ENCODE data around the gene NFIA.
A peak's percentile ranks its signal among the peaks of the same experiment; 100 is the strongest.

The NFIA gene

DNA sequence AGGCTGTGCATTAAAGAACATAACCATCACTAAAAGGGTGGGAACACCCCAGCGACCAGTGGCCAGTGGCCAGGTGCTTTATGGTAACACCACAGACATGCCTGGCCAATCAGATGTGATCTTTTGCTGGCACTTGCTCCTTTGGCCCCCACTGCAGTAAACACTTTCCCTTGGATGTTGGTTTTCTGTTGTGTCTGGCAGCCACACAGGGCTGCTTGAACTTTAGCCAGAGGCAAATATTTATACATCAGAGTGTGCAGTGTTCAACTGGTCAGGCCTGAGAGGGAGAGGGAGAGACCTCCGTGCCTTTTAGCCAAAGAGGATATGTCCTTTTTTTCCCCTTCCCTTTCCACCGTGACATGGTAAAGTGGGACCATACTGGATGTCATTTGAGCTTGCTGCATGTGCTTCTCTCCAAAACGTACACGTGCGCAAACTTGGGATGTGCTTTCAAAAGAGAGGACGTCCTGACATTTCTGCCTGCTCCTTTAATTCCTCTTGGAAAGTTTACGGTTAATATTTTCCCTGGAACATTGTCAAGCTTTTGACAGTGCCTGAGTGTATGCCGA lies 101.2 kb downstream of the NFIA start:
- no peak for DNase-seq (ENCODE audit: low spot score)

DNA sequence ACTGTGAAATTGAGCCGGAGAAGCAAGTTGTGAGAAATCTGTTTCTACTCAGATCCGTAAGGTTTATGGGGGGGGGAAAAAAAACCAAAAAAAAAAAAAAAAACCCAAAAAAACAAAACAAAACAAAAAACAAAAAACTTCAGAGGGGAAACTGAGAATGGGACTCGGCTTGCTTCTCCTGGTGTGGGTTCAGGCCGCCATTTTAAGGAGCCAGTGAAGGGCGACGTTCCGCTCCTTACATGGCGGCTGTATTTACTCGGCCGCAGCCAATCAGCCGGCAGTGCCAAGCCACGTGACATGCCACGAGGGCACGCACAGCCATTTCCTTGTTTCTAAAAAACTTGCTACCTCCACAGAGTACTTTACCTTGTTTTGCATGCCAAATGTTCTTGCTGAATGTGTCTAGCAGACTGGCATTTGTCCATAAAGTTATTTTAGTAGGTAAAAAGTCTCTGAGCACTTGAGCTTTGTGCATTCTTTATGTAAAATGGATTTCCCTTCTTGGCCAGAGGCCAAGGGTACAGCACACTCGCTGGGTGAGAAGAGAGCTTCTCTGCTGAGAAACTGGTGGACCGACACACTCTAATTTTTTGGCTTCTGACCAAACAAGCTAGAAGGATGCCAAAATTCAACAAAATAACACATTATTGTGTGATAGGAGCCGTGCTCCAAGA lies 101.8 kb downstream of the NFIA start:
- no peak for DNase-seq (ENCODE audit: low spot score)

DNA sequence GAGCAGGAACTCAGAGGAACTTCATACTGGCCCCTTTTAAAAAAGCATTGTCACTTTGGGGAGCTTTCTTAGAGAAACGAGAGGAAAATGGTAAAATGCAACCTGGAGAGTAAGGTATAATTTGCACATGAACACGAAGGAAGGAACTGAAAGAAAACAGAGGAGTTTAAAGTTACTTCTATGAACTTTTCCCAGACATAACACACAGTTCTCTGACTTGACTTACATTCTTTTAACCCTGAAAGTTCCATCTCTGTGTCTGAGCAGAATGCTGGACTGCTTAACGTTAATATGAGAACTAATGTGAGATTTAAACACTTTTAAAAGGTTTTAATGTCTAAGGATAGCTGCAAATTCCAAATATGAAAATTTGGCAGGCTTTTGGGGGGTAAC lies 102.3 kb downstream of the NFIA start:
- no peak for DNase-seq (ENCODE audit: low spot score)

DNA sequence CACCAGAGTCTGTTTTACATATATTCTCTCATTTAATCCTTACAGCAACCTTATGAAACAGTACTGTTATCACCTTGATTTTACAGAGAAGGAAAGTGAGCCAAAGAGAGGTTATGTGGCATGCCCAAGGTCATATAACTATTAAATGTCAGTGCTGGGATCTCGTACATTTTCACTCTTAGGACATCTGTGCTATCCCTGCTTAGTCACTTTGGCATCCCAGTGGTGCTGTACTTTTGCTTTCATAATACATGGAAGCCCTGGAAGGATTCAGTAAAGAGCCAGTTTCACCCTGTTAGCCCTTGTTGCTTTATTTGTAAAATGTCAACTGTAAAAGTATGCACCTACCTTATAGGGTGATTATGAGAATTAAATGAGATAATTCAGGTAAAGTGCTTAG lies 104.4 kb downstream of the NFIA start:
- no peak for DNase-seq (ENCODE audit: low spot score)

DNA sequence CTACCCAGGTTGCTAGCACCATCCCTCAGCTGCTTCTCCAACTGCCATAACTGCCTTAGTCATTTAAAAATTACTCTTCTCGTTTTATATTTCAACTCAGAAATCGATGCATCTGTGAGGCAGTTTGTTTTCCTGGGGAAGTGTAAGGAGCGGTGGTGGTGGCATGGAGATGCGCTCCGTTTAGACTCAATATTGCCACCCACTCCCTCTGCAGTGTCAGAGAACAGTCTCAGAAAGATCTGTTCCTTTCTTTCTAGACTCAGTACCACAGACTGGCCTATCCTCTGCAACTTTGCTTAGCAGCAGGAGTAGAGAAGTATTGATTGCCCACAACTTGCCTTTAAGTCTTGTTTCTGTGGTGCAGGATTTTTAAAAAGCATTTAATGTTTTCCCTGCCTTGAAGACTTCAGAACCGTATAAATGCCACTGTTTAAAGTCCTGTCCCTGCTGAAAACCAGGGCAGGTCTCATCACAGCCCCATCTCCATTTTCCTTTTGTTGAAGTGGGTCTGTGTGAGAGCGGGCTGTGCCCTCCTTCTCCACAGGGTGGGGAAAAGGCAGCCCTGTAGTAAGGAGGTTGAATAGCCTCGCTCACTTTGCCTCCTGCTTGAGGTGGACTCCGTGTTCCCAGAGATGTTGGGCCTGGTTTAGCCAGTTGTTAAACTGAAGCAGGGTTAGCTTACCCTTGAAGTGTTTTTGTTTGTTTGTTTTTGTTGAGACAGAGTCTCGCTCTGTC lies 105.2 kb downstream of the NFIA start:
- DNase-seq (ENCODE audit: low spot score): no peak

DNA sequence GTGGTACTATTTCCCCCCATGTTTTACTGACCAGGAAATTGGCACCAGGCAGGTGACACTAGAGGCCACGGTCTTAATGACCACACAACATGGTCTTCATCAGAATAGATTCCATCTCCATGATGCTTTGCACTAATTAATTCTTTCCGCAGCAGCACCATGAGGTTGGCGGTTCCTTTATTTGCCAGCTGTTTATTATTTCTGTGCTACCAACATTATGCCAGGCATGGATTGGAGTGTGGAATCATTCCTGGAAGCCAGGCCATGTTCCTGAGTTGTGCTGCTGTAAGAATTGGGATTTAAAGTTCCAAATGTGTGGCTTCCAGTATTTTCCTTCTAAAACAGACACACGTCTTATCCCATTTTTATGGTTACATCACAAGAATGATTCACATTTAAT lies 107.8 kb downstream of the NFIA start:
- no peak for DNase-seq (ENCODE audit: low spot score)

DNA sequence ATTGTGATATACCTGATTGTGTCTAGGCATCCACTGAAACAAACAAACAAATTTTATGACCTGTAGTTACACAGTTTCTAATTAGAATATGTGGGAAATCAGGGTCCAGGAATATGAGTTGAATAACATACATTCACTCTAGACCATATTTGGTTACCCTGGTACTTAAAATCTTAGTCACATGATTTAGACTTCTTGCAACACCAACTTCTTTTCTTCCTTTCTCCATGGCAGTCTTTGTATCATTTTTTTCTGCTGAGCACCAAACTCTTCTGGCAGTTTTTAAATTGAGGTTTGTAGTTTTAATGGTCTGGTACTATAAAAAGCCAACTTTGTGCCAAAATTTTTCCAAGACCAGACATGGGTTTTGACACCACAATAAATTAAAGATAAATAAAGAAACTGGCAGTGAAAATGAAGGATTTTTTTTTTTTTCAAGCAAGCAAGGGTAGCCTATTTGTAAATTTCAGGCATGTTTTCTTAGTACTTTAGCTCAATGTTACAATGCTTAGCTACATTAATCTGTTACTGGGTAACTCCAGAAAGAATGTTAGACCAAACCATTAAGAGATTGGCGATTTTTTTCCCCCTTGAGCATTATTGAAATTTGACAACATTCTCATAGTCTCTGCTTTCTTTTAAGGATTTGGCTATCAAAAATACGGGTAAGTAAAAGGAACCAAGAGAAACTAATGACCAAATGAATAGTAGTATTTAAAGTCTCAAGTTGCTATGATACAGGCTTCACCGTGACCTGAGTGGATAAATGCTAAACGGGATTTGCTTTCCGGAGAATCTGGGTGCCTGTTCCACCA lies 108.5 kb downstream of the NFIA start:
- no peak for DNase-seq (ENCODE audit: low spot score)

DNA sequence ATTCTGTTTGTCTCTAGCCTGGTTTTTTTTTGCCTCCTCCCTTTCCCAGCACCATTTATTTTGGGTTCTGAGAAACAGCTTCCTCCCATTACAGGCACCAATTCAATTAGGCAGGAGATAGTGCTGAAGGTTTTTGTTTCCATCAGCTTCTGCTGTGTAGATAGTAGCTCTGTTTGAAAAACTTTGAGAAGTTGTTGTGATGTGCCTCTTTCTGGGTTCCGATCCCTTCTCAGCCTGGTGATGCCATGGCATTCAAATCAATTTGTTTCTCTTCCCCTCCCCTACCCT lies 109.0 kb downstream of the NFIA start:
- no peak for DNase-seq (ENCODE audit: low spot score)

DNA sequence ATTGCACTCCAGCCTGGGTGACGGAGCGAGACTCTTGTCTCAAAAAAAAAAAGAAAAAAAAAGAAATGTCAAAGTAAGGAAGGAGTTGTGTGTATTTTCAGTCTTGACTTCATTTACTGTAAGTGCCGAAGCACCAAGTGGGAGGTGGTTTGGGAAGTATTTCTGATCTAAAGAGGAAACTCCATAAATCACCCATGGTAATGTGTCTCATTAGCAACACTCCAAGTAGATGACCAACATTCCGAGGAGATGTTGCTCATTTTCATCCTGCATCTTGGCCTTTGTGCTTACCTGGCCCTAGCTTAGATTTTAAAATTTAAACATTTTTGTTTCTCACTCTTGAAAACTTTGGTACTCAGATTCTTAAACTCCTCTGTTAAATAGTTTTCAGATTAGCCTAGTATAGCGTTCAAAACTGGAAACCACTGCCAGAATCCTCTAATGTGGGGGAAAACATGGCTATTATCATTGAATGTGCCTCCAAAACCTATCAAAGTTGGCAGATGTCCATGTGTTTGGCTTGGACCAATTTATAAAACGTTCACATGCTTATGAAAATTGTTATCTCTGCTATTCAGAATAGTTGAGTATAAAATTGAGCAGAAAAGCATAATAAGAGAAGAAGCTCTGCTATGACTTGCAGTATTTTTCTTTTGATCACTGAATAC lies 110.4 kb downstream of the NFIA start:
- DNase-seq (ENCODE audit: low spot score): no peak

DNA sequence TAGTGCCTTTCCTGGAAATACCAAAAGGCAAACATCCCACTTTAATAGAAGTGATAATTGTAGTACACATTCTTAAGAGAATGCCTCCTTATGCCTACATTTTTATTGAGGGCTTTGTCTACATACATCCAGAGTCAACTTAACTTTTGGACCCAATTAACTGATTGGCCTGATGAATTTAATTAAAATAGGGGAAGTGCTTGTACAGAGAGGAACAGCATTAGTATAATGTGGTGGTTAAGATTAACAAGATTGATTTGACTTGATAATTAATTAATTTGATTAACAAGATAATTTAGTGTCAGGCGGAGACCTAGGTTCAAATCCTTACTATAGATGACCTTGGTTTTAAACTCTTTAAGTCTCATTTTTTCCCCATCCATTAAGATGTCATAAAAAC lies 111.4 kb downstream of the NFIA start:
- DNase-seq (ENCODE audit: low spot score): no peak

DNA sequence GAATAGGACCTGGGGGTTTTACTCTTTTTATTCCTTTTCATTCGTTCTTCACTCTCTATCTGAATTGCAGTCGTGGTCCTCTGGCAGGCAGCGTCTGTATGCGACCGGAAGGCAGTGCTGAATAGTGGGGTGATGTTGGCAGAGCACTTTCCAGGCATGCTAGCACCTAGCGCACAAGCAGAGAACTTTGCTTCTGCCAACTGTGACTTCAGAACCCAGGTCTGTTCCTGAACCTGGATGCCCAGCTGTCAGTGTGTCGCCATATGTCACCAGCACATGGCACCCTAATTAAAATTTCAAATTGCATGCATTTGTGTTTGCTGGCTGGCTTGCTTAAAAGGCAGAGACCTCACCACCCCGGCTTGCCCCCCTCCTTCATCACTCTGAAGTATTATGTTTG lies 116.2 kb downstream of the NFIA start:
- DNase-seq (ENCODE audit: low spot score): no peak

DNA sequence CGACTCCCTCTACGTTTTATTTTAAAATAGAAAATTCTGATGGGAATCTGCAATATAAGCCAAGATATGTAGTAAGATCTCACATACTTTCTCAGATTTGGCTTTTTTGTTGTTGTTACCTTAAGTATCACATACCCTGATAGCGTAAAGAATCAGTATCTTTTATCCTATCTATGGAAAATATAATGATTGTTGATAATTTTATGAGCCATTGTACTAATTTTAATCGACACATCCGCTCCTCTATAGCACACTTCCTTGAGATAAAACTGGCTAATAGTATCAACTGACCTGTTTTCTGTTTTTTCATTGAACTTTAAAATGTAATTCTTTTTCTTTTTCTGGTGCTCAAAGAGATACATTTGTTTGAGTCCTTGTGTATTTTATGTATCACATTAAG lies 118.7 kb downstream of the NFIA start:
- no peak for DNase-seq (ENCODE audit: low spot score)

DNA sequence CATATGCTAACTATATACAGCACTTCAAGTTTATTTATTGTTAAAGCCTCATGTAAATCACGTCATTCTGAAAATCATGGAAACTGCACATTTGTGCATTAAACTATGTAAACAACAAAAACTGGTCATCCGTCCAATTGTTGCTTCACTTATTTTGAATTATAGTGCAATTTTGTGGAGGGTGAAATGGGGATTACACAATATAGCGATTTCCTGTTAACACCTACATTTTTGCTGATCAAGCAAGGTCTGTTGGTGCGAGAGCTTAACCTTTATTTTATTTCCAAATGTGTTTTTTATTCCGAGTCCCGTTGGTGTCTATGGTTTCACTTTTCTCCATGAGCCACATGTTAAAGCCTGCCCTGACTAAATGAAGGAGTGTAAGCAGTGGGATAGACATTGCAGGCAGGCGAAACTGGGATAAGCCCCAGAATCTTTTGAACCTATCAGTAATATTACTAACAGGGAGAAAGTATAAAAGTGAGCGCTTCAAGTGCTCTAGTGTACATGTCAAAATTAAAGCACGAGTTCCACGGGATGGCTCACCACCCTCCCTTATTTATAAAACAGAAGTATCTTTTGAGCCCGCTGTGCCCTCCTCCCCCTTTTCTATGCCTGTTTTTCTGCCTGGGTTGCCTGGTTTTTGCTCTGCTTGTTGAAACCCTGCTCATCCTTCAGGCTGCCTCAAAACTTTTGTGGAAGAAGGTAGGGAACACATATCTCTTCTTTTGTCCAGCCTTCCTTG lies 120.7 kb downstream of the NFIA start:
- DNase-seq (ENCODE audit: low spot score): no peak

DNA sequence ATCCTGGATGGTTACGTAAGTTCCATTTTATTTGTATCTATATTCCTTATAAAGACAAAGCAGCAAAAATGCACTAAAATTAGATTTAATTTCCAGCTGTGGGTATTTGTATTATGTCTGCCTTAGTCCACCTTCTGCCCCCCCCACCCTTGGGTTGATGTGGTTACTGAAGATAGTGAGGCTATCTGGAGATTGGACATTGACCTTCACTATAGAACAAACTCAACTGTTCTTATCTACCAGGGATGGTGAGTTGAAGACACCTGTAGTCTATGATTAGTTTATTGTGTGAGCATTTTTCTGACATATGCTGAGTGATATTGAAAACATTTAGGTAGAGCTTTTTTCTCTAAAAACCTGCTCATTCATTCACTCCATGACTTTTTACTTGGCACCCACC lies 122.2 kb downstream of the NFIA start:
- no peak for DNase-seq (ENCODE audit: low spot score)

DNA sequence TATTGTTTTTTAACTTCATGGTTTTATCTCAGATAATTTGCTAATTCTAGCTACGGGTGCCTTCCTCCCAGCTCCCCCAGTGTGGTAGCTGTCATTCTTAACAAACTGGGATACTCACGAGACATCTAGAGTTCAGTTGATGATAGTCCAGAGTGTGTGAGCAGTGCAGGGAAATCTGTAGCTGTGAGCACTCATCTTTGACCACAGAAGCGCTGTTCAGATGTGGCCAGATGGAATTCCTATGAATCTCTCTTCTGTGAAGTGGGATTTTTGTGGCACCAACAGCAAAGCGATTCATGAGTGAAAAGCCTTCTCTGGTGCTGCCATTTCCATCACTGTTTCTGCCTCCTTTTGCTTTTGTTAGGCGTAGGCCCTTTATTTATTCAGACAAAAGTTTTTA lies 125.1 kb downstream of the NFIA start:
- DNase-seq (ENCODE audit: low spot score): no peak

DNA sequence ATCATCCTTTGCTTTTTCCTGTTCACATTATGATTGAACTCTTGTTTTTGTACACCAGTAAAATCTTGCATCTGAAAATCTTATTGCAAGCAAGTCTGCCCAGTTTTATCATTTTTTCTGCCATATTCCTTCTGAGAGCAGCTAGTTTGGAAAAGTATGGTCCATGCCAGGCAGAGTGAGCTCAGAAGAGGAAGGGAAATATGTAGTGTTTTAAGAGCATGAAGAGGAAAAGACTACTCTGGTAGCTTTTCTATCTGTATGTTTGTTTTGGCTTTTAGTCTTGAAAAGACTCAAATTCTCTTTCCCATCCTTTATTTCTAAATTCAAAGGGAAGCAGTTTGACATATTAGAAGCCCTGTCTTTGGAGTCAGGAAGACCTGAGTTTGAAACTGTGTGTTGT lies 125.8 kb downstream of the NFIA start:
- DNase-seq (ENCODE audit: low spot score): no peak

DNA sequence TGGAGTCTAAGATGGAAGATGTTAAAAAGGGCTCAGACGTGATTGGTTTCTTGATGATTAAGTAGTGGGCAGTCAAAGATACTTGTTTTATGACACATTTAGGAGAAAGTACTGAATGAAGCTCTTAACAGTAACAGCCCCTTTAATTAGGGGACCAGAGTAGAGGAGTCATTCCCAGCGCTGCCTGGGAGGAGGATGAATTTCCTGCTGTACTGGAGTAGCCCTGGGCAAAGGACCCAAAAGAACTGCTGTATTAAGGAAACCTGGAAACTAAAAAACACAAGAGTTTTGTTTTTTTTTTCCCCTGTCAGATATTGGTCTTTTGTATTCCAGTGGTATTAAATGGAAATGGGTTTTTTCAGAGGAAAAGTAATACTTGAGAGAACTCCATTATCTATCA lies 126.5 kb downstream of the NFIA start:
- no peak for DNase-seq (ENCODE audit: low spot score)

DNA sequence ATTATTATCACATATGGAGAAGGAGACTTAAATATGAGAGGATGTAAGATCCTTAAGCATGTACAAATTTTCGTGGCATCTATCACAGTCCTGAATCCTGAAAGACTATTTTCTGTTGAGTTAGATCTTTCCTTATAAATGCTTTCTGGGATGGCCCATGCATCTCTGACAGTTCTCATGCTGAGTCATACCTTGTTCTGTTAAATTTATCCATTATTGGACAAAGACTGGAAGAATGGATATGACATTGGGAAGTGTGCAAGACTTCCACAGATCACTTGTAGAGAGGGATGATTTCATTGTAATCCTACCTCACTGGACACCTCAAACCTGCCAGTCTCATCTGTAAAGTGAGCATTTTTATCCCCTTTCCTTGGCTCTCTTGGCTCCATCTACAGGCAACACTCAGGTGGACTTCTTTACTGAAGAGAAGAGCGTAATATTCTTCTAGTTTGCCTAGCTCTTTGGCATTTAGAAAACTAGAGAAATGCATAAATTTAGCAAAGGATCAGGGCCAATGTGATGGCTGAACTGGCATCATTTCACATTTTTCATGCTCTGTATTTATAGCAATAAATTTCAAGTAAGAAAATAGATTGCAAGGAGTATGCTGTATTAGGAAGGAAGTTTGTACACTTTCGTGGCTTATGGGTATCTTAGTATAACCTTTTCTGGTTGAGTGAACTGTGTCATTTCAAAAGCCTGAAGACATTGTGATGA lies 128.2 kb downstream of the NFIA start:
- DNase-seq (ENCODE audit: low spot score): peak; percentile 8

DNA sequence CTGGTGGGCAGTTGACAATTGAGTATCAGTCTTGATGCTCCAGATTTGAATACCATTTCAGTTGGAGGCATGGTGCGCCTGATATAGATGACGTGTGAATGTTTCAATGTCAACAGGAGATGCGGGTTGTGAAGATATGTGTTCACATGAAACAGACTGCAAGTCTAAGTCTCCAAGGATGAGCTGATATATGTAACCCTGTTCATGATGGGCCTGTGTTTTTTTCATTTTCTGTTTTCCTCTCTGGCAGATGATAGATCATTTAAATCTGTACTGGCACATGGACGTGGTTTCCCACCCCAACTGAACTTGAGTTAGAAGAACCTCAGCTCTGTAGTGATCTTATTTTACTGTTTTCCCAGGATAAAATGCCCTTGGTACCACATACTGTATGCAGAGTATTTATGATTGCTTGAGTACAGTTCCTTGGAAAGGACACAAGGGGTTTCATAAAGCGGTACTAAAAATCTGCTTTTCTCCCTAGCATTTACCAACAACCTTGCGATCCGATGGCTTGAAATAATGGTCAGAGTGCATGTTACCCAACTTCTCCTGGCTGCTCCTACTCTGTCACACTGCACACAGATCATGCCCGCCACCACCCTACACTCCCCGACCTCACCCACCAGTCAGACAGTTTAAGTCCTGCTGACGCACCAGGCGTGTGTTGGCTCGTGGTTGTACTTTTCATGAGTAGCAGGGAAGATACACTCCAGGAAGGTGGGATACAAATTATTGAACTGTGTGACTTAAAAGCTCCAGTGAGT lies 131.1 kb downstream of the NFIA start:
- no peak for DNase-seq (ENCODE audit: low spot score)

DNA sequence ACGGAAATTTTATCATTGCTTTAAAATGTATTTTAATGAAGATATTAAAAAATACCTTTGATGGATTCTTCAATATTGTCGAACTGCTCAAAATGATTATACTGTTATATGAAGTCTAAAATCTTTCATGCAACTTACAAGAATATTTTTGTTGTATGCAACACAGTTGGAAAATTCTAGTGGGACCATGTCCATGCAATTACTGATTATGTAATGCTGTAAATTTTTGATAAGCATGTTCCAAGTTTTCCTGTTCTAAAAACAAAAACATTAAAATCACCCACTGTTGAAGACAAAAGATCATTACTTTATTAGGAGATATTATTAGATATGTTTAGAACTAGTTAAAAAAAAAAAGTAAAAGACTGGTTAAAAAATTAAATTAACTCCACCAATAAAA lies 132.8 kb downstream of the NFIA start:
- DNase-seq (ENCODE audit: low spot score): no peak

All from CD4-positive, alpha-beta T cell treated with Interleukin-2 at 100 ng/mL for 4 hours (primary cell).